Smooth muscle cell (in vitro differentiated cells): ENCODE measurements around the gene DOCK10. TPM values are rescaled to one million over a fixed set of nuclear protein-coding genes. Genes with fewer than 3 reads are reported as not detected.

Experiments used
- DNase-seq: peaks from one replicate; lab custom pipeline; 2025; ENCODE audit not compliant: unreplicated experiment; lab: John Stamatoyannopoulos, UW
- H2AFZ ChIP-seq: fragments of 200-600 bp; sonication (generic); 2 replicates; pipeline ENCODE4 v1.6.0; 2016; ENCODE audit warnings: antibody characterized with exemption, low read depth, mild to moderate bottlenecking
- H3F3A ChIP-seq: fragments of 200-600 bp; sonication (generic); 2 replicates; pipeline ENCODE4 v1.6.0; 2017; ENCODE audit warnings: antibody characterized with exemption, low read depth
- H3K27ac ChIP-seq: fragments of 200-600 bp; sonication (generic); 2 replicates; pipeline ENCODE4 v1.5.1; 2016; ENCODE audit warnings: low read depth, mild to moderate bottlenecking
- H3K27me3 ChIP-seq: fragments of 200-600 bp; sonication (generic); 2 replicates; pipeline ENCODE4 v1.6.1; 2016; ENCODE audit warnings: low read depth, mild to moderate bottlenecking
- H3K36me3 ChIP-seq: fragments of 200-600 bp; sonication (generic); 2 replicates; pipeline ENCODE4 v1.5.1; 2016; ENCODE audit warnings: low read depth
- H3K4me1 ChIP-seq: fragments of 200-600 bp; sonication (generic); 2 replicates; pipeline ENCODE4 v1.5.1; 2016; ENCODE audit warnings: low read depth
- H3K4me2 ChIP-seq: fragments of 200-600 bp; sonication (generic); 2 replicates; pipeline ENCODE4 v1.6.0; 2016; ENCODE audit warnings: mild to moderate bottlenecking
- H3K4me3 ChIP-seq: fragments of 200-600 bp; sonication (generic); 2 replicates; pipeline ENCODE4 v1.5.1; 2016; ENCODE audit warnings: mild to moderate bottlenecking
- H3K79me2 ChIP-seq: fragments of 200-600 bp; sonication (generic); 2 replicates; pipeline ENCODE4 v1.6.0; 2016; ENCODE audit warnings: low read depth, mild to moderate bottlenecking
- H3K9ac ChIP-seq: fragments of 200-600 bp; sonication (generic); 2 replicates; pipeline ENCODE4 v1.6.0; 2016; ENCODE audit warnings: low read depth
- H3K9me3 ChIP-seq: fragments of 200-600 bp; sonication (generic); replicated peaks from 2 replicates; pipeline ENCODE4 v1.5.1; 2016; ENCODE audit warnings: low read depth
- H4K20me1 ChIP-seq: fragments of 200-600 bp; sonication (generic); 2 replicates; pipeline ENCODE4 v1.6.0; 2016; ENCODE audit warnings: low read depth
- WGBS: methylation state at CpG from one replicate; pipeline ENCODE4 v1.1.7; 2016; ENCODE audit warnings: low lambda C conversion rate; 5-methylcytosine and 5-hydroxymethylcytosine counted together
- polyA plus RNA-seq: library from polyadenylated mRNA; unstranded; fragments of >200 nt; fragmentation: Nextera tagmentation; extraction: Ambion mirVana; gene quantifications from 2 replicates; pipeline ENCODE4 v1.2.1, GENCODE V29; 2016
- total RNA-seq: library from RNA; depleted of rRNA; stranded (reverse); fragments of >200 nt; gene quantifications from 2 replicates; pipeline ENCODE4 v1.2.3, GENCODE V29; 2014
- TF ChIP-seq, protein P1 (sequence below): fragments of 200-600 bp; sonication (generic); IDR thresholded peaks from 2 replicates; pipeline ENCODE4 v1.5.1; 2017; ENCODE audit warnings: borderline replicate concordance, mild to moderate bottlenecking, antibody characterized with exemption; ENCODE audit not compliant: insufficient read depth, poor library complexity, severe bottlenecking

DOCK10 gene
- total and polyA plus RNA-seq, 2 experiments from 2014 or later, result 0.04 TPM; not detected in 1

DNA sequence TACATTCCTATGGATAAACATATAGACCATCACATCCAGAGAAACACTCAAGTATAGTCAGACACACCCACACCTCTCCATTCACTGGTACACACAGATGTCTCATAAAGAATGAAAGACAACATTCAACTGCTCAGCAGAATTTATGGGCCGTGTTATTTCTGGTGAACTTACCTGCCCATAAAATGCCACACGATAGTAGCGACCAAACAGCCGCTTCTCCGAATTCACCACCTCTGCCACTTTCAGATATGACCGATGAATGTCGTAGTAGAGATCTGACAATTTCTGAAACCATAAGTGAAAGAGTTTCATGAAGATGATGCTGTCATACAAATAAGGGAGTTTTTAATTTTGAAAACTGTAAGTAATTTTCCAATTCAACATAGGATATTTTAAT lies 255.4 kb downstream of the DOCK10 start:
- WGBS, result 97% methylated on average over 7 of the region's 7 CpGs

DNA sequence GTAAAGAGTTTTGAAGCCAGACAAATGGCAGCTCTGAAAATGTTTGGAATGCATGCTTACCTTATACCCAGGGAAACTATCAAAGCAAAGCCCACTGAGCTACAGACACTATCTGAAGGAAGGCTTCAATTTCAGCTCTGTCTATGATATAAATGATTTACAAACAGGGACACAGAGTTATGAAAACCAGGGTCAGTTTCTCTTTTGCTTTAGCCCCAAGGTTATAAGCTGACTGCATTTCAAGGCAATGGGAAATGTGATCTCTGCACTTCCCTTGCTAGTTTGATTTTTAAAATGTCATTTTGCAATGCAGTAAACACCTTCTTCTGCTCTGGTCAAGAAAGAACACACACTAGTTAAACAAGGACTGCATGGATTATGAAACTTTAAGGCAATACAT lies 260.9 kb downstream of the DOCK10 start:
- no peaks in the 10 kb centered on the region for H3K4me1 ChIP-seq

More for the DNA sequence above, 255.4 kb downstream of the DOCK10 start:
- no peak overlapping the region for H2AFZ ChIP-seq
- H3K4me1 ChIP-seq, result no peaks in the 10 kb centered on the region
- DNase-seq, result no peak
- H3K79me2 ChIP-seq, result no peaks in the 10 kb centered on the region
- no peak overlapping the region for H3K4me2 ChIP-seq
- H3K4me3 ChIP-seq, result no peak overlapping the region
- no peaks in the 10 kb centered on the region for H3F3A ChIP-seq
- H4K20me1 ChIP-seq, result no peaks in the 10 kb centered on the region
- H3K27me3 ChIP-seq, result no peaks in the 10 kb centered on the region
- TF ChIP-seq, protein P1, sequence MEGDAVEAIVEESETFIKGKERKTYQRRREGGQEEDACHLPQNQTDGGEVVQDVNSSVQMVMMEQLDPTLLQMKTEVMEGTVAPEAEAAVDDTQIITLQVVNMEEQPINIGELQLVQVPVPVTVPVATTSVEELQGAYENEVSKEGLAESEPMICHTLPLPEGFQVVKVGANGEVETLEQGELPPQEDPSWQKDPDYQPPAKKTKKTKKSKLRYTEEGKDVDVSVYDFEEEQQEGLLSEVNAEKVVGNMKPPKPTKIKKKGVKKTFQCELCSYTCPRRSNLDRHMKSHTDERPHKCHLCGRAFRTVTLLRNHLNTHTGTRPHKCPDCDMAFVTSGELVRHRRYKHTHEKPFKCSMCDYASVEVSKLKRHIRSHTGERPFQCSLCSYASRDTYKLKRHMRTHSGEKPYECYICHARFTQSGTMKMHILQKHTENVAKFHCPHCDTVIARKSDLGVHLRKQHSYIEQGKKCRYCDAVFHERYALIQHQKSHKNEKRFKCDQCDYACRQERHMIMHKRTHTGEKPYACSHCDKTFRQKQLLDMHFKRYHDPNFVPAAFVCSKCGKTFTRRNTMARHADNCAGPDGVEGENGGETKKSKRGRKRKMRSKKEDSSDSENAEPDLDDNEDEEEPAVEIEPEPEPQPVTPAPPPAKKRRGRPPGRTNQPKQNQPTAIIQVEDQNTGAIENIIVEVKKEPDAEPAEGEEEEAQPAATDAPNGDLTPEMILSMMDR, result no peak
- H3K36me3 ChIP-seq, result no peaks in the 10 kb centered on the region
- no peak overlapping the region for H3K27ac ChIP-seq
- no peak overlapping the region for H3K9ac ChIP-seq
- H3K9me3 ChIP-seq, result no peaks in the 10 kb centered on the region

DNA sequence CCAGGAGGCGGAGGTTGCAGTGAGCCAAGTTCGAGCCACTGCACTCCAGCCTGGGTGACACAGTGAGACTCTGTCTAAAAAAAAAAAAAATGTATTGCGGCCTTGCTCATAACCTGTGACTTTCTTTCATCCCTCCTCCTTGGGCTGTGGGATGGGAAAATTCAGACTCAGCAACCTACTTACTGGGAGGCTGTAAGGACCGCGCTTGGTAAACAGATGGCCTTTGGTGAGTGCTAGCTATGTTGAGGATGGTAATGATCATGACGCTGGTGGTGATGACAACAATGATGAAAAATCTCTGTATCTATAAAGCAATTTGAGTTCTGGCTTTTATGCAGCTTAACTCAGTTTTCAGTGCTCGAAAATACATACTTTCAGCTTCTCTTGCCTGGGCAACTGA lies 261.4 kb downstream of the DOCK10 start:
- H4K20me1 ChIP-seq, result no peaks in the 10 kb centered on the region
- TF ChIP-seq, protein P1, result no peak

More for the DNA sequence above, 260.9 kb downstream of the DOCK10 start:
- no peak overlapping the region for H3K4me2 ChIP-seq
- no peaks in the 10 kb centered on the region for H3K9me3 ChIP-seq
- H3K36me3 ChIP-seq, result no peaks in the 10 kb centered on the region
- no peak overlapping the region for H3K27ac ChIP-seq
- TF ChIP-seq, protein P1, result no peak
- H3K9ac ChIP-seq, result no peak overlapping the region
- H3K79me2 ChIP-seq, result no peaks in the 10 kb centered on the region
- H3K4me3 ChIP-seq, result no peak overlapping the region
- no peaks in the 10 kb centered on the region for H3K27me3 ChIP-seq
- H3F3A ChIP-seq, result no peaks in the 10 kb centered on the region
- H4K20me1 ChIP-seq, result no peaks in the 10 kb centered on the region
- no peak for DNase-seq
- peak overlapping the region; percentile 36 for H2AFZ ChIP-seq

DNA sequence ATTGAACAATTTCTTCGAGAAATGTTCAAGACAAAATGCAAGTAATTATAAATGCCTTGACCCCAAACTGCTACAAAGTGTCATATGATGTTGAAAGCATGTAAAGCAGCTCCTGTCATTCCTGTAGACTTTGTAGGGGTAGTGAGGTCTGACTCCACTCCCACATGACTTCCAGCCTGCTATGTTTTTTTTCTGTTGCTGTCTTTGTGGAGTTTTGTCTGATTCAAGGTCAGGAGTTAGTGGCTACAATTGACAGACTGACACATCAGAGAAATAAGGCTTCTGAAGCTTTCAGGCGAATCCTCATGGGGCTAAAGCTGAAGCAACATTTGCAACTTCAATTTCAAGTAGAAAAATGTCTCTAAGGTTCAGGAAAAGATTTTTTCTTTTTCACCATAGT lies 262.2 kb downstream of the DOCK10 start:
- H3K36me3 ChIP-seq, result no peaks in the 10 kb centered on the region
- H3K79me2 ChIP-seq, result no peaks in the 10 kb centered on the region
- H2AFZ ChIP-seq, result no peak overlapping the region
- no peaks in the 10 kb centered on the region for H4K20me1 ChIP-seq
- H3K27ac ChIP-seq, result no peak overlapping the region
- no peak overlapping the region for H3K9ac ChIP-seq
- H3K4me2 ChIP-seq, result no peak overlapping the region
- no peak overlapping the region for H3K4me3 ChIP-seq
- TF ChIP-seq, protein P1, result no peak
- DNase-seq, result no peak
- no peaks in the 10 kb centered on the region for H3K4me1 ChIP-seq
- H3F3A ChIP-seq, result no peaks in the 10 kb centered on the region
- 79% methylated on average over 2 of the region's 2 CpGs for WGBS
- no peaks in the 10 kb centered on the region for H3K27me3 ChIP-seq
- H3K9me3 ChIP-seq, result no peaks in the 10 kb centered on the region

More for the DNA sequence above, 261.4 kb downstream of the DOCK10 start:
- no peak for DNase-seq
- Histone ChIP-seq H3K4me3 (no peak overlapping the region), H3K4me1 (no peaks in the 10 kb centered on the region), H2AFZ (no peak overlapping the region), H3K27ac (no peak overlapping the region), H3K9ac (no peak overlapping the region), H3F3A (no peaks in the 10 kb centered on the region), H3K79me2 (no peaks in the 10 kb centered on the region), H3K36me3 (no peaks in the 10 kb centered on the region), H3K9me3 (no peaks in the 10 kb centered on the region), H3K4me2 (no peak overlapping the region), H3K27me3 (no peaks in the 10 kb centered on the region)
- WGBS, result 92% methylated on average over 7 of the region's 7 CpGs
